Raji (cell line): ENCODE measurements around the gene AFMID.

Source experiments
- POLR2A ChIP-seq: IDR thresholded peaks from 2 replicates; pipeline ENCODE4 v1.6.1; 2011; ENCODE audit warnings: low read depth, low read length, control low read depth; ENCODE audit not compliant: insufficient read depth

The AFMID gene

DNA sequence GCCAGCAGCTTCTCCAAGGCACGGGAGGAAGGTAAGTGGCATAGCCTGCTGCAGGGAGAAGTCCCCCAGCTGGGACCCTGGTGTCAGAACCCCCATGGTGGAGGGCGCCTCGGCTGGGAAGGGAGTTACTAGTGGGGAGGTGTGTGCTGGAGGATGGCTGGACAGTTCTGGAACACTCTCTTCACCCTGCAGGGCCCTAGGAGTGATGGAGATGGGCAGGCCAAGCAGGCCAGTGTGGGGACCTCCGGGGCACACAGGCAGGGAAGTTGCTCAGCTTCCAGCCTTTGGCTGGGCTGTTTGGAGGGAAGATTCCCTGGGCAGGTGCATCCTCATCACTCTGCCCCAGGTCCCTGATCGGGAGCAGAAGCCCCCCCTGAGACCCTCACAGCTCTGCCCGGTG lies 40.3 kb upstream of the AFMID start:
- TF ChIP-seq POLR2A: no peak

DNA sequence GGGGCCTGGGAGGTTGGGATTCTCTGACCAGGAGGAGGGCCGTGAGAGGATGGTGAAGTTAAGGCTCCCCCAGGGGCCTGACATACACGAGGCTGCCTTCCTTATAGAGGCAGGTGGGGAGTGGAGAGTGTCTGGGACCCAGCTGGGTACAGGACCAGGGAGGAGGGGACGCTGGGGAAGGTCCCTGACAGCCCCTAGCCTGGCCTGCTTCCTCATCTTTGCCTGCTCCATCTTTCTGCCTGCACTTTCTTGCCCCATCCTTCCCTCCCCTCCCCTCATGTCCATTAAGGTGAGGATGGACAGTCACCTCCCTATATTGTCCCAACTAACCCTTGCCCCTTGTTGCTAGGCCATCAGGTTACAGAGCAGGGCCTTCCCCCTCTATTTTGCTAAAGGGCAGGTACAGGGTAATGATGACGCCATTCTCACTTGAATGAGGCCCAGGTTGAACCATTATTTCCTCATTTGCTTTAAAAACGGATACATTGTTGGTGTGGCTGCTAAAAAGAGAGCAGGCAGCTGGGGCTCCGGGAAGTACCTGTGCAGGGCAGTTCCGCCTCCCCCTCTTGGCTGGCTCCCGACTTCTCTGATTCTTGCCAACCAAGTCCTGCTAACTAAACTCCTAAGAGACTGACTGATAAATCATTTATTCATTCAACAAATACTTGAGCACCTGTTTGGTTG lies 39.7 kb upstream of the AFMID start:
- peak; percentile 54 for TF ChIP-seq POLR2A

DNA sequence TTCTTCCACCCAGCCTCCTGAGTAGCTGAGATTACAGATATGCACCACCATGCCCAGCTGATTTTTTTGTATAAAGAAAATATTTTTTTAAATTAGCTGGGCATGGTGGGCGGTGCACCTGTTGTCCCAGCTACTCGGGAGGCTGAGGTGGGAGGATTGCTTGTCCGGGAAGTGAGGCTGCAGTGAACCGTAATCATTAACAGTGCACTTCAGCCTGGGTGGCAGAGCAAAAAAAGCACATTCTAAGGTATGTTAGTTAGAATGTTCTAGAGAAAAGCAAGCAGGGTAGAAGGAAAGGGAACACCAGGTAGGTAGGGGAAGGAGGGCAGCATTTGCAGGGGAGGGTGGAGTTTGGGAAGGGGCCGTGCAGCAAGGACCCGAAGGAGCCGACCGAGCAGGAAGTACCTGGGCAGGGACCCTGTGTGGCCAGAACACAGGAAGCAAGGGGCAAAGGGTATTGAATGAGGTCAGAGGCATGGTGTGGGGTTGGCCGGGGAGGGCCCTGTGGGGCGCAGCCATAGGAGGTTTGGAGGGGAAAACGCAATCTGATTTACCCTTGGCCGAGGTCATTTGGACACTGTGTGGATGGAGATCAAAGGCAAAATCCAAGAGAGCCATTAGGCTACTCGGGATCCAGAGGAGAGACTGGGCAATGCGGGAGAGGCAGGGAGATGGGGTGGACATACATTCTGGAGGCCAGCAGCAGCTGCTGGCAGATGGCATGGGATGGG lies 38.7 kb upstream of the AFMID start:
- TF ChIP-seq POLR2A: no peak

DNA sequence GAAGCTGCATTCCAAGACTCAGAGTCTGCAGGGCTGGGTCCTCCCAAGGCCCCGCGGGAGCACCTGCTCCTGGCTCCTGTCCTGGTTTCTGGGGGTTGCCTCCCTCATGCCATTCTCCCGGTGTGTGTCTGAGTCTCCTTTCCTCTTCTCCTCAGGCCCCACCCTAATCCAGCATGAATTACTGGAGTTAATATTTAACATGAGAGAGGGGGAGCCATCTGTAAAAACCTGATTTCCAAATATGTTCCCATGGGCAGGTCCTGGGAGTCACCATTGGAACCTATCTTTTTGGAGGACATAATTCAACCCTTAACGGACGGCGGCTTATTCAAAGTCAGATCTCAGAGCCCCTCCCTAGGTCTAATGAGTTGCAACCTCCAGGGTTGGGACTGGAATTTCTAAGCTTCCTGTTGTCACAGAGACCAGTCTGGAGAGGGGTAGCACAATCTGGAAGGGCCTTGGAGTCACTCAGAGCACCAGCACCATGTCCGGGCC lies 35.6 kb upstream of the AFMID start:
- TF ChIP-seq POLR2A: no peak

DNA sequence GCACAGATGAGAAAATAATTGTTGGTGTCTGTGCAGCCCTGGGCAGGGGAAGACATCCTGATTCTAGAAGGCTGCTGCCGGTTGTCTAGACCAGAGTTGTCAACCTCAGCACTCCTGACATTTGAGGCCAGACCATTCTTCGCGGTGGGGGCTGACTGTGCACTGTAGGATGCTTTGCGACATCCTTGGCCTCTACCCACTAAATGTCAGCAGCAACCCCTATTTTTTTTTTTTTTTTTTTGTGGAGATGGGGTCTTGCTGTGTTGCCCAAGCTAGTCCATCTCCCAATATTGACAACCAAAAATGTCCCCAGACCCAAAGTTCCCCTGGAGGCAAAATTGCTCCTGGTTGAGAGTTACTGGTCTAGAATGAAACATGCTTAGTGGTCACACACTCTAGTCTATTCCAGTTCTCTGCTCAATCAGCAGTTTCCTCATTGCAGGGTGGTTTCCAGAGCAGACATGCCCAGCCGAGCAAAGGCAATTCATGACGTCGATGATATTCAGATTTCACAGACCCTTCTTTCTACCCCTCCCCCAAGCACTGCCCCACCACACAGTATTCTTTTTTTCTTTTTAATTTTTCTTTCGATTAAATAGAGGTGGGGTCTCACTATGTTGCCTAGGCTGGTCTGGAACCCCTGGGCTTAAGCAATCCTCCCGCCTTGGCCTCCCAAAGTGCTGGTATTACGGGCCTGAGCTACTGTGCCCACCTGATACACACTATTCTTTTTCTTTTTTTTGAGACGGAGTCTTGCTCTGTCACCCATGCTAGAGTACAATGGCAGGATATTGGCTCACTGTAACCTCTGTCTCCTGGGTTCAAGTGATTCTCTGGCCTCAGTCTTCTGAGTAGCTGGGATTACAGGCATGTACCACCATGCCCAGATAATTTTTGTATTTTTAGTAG lies 32.0 kb upstream of the AFMID start:
- TF ChIP-seq POLR2A: peak; percentile 32; the same call in 1 of the 2 replicates

DNA sequence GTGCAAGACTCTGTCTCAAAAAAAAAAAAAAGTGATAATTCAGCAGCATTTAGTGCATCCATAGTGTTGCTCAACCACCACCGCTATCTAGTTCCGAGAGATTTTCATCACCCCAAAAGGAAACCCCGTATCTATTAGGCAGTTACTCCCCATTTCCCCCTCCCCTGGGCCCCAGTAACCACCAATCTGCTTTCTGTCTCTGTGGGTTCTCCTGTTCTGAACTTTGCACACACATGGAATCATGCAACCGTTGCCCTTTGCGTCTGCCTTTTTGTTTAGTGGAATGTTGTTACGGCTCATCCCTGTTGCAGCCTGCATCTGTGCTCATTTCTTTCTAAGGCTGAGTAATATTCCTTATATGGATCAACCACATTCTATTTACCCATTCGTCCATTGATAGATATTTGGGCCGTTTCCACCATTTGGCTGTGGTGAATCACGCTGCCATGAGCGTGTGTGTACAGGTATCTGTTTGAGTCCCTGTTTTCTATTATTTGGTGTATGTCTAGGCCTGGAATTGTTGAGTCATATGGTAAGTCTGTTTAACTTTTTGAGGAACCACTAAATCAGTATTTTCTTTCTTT lies 27.5 kb upstream of the AFMID start:
- TF ChIP-seq POLR2A: no peak

DNA sequence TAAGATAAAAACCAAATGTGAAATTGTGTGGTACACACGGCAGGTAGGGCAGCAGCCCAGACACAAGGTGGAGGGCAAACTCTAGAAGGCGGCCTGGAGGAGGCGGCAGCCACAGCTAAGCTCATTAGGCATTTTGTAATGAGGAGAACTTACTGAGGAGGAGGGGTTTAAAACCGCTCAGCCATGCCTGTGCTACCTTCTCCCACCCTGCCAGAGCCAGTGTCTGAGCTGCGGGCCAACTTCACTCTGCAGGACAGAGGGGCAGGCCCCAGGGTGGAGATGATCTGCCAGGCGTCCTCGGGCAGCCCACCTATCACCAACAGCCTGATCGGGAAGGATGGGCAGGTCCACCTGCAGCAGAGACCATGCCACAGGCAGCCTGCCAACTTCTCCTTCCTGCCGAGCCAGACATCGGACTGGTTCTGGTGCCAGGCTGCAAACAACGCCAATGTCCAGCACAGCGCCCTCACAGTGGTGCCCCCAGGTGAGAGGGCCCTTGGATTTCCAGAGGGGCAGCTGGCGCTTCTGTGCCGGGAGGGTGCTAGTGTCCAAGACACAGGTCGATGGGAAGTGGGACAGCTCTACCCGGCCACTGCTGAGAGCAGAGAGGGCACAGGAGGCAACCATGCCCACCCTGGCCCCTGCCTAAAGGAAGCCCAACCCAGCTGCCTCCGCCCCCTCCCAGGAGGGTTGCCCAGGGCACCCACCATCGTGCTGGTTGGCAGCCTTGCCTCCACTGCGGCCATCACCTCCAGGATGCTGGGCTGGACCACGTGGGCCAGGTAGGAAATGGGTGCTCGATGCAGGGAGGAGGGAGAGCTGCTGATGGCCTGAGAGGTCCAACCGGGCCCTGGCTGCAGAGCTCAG lies 23.0 kb upstream of the AFMID start:
- no peak for TF ChIP-seq POLR2A

DNA sequence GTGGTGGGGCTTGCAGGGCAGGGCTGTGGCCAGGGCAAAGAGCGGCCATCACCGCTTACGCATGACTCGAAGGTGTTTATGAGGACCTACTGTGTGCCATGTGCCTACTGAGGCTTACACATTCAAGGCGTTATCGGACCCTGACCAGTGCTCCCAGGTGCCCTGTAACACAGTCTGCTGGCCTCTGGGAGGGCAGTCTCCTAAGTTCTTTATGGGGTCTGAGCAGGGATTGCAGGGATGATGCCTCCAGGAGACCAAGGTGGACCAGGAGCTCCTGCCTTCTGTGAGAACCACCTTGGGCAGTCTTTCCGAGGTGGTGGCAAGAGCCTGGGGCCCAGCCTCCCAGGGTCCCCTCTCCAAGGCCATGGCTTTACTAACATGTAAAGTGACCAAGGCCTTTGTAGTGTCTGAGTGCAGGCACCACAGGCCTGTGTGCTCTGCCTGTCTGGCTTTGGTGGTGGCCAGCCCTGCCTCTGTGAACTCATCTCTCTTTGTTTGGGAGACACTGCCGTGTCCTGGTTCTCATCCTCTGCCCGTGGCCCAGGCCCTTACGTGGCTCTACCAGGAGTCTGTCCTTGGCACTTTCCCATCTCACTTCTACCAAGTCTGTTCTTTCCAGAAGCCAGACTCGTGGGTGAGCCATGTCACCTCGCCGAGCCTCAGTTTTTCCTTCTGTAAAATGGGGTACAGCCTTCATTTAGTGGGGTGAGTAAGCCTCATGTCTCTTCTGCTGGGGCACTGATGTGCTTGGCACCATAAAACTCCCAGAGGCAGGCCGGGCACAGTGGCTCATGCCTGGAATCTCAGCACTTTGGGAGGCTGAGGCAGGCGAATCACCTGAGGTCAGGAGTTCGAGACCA lies 22.2 kb upstream of the AFMID start:
- TF ChIP-seq POLR2A: no peak

DNA sequence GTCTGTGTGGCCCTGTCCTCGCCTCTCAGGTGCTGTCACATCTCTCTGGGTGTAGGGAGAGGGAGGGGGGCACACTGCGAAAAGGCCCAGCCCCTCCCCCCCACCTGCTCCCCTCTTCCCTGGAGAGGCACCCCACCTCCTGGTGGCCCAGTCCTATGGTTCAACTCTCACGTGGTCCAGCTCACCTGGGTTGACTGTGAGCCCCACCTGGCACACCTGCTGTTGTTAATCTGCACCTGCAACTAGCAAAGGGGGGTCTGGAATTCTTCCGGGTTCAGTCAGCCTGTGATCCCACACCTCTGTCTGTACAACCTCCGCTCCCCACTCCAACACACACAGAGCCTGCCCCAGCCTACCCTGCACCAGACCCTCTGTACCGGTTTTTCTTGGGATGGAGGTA lies 20.7 kb upstream of the AFMID start:
- TF ChIP-seq POLR2A: no peak

DNA sequence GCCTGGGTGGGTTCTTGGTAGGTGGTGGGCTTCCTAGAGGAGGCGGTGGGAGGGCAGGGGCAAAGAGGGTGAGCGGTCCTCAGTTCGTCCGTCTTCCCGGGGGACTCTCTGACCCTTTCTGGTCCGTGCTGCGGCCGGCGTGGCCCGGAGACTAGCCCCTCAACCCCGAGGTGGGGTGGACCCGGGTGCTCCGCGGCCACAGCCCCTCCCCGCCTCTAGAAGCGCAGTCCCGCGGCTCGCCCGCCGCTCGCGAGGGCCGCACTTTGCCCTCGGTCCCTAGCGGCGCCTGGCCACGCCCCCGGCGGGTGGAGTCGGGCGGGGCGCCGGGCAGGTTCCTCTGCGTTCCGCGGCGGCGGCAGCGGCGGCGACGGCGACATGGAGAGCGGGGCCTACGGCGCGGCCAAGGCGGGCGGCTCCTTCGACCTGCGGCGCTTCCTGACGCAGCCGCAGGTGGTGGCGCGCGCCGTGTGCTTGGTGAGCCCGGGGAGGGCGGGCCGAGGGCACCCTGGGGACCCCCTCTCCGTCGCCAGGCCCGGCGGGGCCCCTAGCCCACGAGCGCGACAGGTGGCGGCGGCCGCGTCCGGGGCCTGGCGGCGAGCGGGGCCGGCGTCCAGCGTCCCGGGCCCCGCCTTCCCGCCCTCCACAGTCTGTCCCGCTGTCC lies 18.8 kb upstream of the AFMID start, which contains the start of gene SYNGR2:
Gene SYNGR2 (plus strand): TSS at position 340 of the 661 bp plus-strand sequence. CDS start 36 bp downstream, at position 376.
- peak; percentile 72 for TF ChIP-seq POLR2A

DNA sequence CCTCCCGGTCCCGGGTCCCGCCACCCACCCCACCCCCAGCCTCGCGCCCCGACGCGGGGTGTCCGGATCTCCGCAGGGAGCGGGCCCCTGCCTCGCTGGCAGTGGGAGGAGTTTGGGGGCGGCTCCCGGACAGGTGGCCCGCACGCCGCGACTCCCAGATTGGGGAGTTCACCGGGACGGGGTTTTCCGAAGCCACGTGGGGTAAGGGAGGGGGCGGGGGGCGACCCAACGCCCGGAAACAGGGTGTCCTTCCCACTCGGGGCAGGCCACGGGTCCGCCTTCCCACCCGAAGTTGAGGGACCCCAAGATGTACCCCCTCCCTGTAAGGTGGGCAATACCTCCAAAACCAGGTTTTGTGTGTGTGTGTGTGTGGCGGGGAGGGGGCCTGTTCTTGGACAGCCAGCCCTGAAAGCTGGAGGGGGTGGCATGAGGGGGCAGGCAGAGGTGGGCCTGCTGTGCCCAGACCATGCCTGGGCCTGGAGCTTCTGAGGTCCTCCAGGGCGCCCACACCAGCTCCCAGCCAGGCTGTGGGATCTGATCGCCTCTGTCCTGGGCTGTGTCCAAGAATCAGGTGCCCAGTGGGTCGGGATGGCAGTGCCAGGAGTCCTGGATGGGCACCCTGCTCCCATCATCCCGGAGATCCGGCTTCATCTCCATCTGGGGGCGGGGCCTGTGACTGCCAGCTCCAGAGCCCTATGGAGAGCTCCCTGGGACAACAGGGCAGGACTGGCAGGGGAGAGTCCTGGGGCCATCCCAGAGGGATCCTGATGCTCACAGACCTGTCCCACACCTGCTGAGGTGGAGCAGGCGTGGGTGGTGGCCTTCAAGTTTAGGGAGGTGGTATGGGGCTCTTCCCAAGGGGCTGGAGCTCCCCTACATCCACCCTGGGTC lies 18.0 kb upstream of the AFMID start:
- TF ChIP-seq POLR2A: no peak
